Tibial nerve (tissue), 4 donors: ENCODE results near the gene CFAP46.

Experiments
- EP300 ChIP-seq, 2 donors: sonication (generic); formaldehyde crosslinking; IDR thresholded peaks; one replicate each; pipeline ENCODE4 v1.6.1; 2017; ENCODE audit warnings: antibody characterized with exemption in 2 of 2, mild to moderate bottlenecking in 1 of 2
- POLR2A ChIP-seq, 2 donors: fragments of 450-650 bp; IDR thresholded peaks; one replicate each; pipeline ENCODE4 v1.6.1; 2017; ENCODE audit warnings: antibody characterized with exemption in 2 of 2, mild to moderate bottlenecking in 2 of 2, moderate library complexity in 2 of 2
- TF ChIP-seq, protein P1 (sequence below), 5 experiments: fragments of 200-600 bp in 3 of 5; fragments of 450-650 bp in 2 of 5; sonication (generic) in 3 of 5; IDR thresholded peaks; one replicate each; pipeline ENCODE4 v1.5.1; 2016 to 2019; ENCODE audit warnings: antibody characterized with exemption in 5 of 5, mild to moderate bottlenecking in 3 of 5, moderate library complexity in 2 of 5

DNA sequence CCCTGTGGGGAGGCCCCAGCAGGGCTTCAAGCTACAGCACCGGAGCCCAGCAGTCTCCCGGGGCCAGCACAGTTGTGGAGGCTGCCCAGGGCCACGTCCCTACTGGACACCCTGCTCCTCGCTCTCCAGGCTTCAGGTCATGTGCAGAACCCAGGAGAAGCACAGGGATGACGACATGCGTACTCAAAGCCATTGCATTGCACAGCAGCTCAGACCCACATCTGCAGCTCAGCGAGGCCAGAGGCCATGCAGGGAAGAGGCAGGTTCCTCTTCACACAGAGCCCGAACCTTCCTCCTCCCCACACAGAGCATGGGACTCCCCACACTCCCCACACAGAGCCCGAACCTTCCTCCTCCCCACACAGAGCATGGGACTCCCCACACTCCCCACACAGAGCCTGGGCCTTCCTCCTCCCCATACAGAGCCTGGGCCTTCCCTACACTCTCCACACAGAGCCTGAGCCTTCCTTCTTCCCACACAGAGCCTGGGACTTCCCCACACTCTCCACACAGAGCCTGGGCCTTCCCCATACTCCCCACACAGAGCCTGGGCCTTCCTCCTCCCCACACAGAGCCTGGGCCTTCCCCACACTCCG is 12.3 kb downstream of the CFAP46 start:
- TF ChIP-seq POLR2A (IDR thresholded peaks at IDR 0.05) (no peak), EP300 (IDR thresholded peaks at IDR 0.05) (no peak)
- TF ChIP-seq, protein P1, sequence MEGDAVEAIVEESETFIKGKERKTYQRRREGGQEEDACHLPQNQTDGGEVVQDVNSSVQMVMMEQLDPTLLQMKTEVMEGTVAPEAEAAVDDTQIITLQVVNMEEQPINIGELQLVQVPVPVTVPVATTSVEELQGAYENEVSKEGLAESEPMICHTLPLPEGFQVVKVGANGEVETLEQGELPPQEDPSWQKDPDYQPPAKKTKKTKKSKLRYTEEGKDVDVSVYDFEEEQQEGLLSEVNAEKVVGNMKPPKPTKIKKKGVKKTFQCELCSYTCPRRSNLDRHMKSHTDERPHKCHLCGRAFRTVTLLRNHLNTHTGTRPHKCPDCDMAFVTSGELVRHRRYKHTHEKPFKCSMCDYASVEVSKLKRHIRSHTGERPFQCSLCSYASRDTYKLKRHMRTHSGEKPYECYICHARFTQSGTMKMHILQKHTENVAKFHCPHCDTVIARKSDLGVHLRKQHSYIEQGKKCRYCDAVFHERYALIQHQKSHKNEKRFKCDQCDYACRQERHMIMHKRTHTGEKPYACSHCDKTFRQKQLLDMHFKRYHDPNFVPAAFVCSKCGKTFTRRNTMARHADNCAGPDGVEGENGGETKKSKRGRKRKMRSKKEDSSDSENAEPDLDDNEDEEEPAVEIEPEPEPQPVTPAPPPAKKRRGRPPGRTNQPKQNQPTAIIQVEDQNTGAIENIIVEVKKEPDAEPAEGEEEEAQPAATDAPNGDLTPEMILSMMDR (IDR thresholded peaks at IDR 0.05): no peak
